ENCODE data around the gene SLC25A11. TPM values are rescaled to one million over a fixed set of nuclear protein-coding genes. Genes with fewer than 3 reads are reported as not detected.

SLC25A11 gene
- total RNA-seq: 46.8 and 47.4 TPM in 2 replicates
- long read RNA-seq, transcript SLC25A11-201 (8 exons, 1,897 nt): major isoform, 69 of 77 reads
- long read RNA-seq, partial matches to known transcripts: 1 of 77 reads
- long read RNA-seq, other reads (novel, unspliced or antisense): 5 of 77 reads

GRCh38 chr17:4939796-4940554 lies at the start of gene SLC25A11, which contains the start of gene RNF167:
Gene SLC25A11 (minus strand): TSS chr17:4940046. CDS start chr17:4939910, 136 bp downstream.
Gene RNF167 (plus strand): TSS chr17:4940268. CDS start chr17:4940910, 642 bp downstream.
- H3K4me1 Mint-ChIP-seq (ENCODE audit: low read depth): peaks cover 21% of the 10 kb centered on the region
- DNase-seq (ENCODE audit: low spot score, unreplicated experiment): peak; percentile 80
- H3K36me3 Mint-ChIP-seq (ENCODE audit: insufficient read depth): peaks cover 7% of the 10 kb centered on the region
- no peaks in the 10 kb centered on the region for H3K27me3 Mint-ChIP-seq
- no peak for TF ChIP-seq CTCF (IDR thresholded peaks at IDR 0.05; ENCODE audit: unreplicated experiment)
- H3K27ac Mint-ChIP-seq: peak within 1 kb of the TSS; percentile 99
- H3K9me3 Mint-ChIP-seq (ENCODE audit: low read depth): no peaks in the 10 kb centered on the region
- H3K4me3 Mint-ChIP-seq (ENCODE audit: low read depth): peak within 1 kb of the TSS; percentile 85

GRCh38 chr17:4987767-4988567 lies 48.1 kb upstream of the SLC25A11 start:
- Mint-ChIP-seq H3K9me3 (ENCODE audit: low read depth) (no peaks in the 10 kb centered on the region), H3K36me3 (ENCODE audit: insufficient read depth) (no peaks in the 10 kb centered on the region), H3K4me1 (ENCODE audit: low read depth) (peaks cover 16% of the 10 kb centered on the region), H3K4me3 (ENCODE audit: low read depth) (peak overlapping the region; percentile 81), H3K27ac (peak overlapping the region; percentile 86), H3K27me3 (no peaks in the 10 kb centered on the region)
- TF ChIP-seq CTCF (IDR thresholded peaks at IDR 0.05; ENCODE audit: unreplicated experiment): no peak
- no peak for DNase-seq (ENCODE audit: low spot score, unreplicated experiment)

- DNase-seq (ENCODE audit: low spot score, unreplicated experiment): peak; percentile 81
- H3K9me3 Mint-ChIP-seq (ENCODE audit: low read depth): no peaks in the 10 kb centered on the region
- no peaks in the 10 kb centered on the region for H3K36me3 Mint-ChIP-seq (ENCODE audit: insufficient read depth)
- peak within 1 kb of the TSS; percentile 86 for H3K27ac Mint-ChIP-seq
- peak; percentile 95 for TF ChIP-seq CTCF (IDR thresholded peaks at IDR 0.05; ENCODE audit: unreplicated experiment)
- H3K4me3 Mint-ChIP-seq (ENCODE audit: low read depth): peak within 1 kb of the TSS; percentile 81
- H3K4me1 Mint-ChIP-seq (ENCODE audit: low read depth): peaks cover 16% of the 10 kb centered on the region
- H3K27me3 Mint-ChIP-seq: no peaks in the 10 kb centered on the region
These were observed 47.3 kb upstream of the SLC25A11 start, which contains the start of gene CAMTA2 for GRCh38 chr17:4986951-4987766. Gene CAMTA2 (minus strand): TSS chr17:4987675. CDS start chr17:4986222, 1,453 bp downstream.

- Mint-ChIP-seq H3K27me3 (no peaks in the 10 kb centered on the region), H3K4me3 (ENCODE audit: low read depth) (peak overlapping the region; percentile 81), H3K4me1 (ENCODE audit: low read depth) (peaks cover 16% of the 10 kb centered on the region), H3K27ac (peak overlapping the region; percentile 85), H3K9me3 (ENCODE audit: low read depth) (no peaks in the 10 kb centered on the region), H3K36me3 (ENCODE audit: insufficient read depth) (peaks cover 2% of the 10 kb centered on the region)
- DNase-seq (ENCODE audit: low spot score, unreplicated experiment): no peak
- TF ChIP-seq CTCF (IDR thresholded peaks at IDR 0.05; ENCODE audit: unreplicated experiment): no peak
These were observed 46.6 kb upstream of the SLC25A11 start for GRCh38 chr17:4986403-4986802.

All from progenitor cell of endocrine pancreas (in vitro differentiated cells).